ENCODE measurements around the gene TMUB2. TPM values are rescaled to one million over a fixed set of nuclear protein-coding genes. Genes with fewer than 3 reads are reported as not detected.

TMUB2 gene
- total and polyA plus RNA-seq, 2 of the 13 experiments (the other 11 are each of a cell fraction or from before 2014, with no cell fraction given) = 26.9 to 50.8 TPM

DNA sequence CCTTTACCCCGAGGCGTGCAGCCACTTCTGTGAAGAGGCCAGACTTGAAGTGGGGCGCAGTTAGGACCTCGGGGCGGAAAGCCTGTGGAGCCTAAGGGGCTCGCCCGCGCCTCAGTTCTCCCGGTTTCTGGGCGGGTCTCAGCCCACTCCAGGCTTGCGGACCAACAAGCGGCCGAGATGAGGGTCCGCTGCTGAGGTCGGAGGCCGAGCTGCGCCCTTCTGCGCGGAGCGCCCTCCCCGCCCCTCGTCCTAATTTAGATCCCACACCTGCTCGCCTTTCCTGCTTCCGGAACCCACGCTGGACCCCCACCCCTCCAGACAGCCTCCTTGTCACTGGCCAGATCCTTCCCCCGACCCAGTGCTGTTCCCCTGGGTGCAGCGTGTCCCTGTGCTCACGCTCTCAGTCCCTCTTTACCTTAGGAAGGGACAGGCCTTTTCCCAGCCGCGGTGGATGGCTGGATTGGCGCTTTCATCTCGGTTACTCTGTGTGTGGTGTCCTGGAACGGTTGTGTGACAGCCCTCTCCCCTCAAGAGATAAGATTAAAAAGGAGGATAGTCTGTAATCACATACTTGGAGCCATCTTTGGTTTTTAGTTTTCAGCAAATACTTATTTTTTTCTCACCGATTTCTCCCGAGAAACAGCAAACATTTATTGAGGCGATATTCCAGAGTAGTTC lies 13.8 kb downstream of the TMUB2 start (continued):
- TF ChIP-seq, protein P1, sequence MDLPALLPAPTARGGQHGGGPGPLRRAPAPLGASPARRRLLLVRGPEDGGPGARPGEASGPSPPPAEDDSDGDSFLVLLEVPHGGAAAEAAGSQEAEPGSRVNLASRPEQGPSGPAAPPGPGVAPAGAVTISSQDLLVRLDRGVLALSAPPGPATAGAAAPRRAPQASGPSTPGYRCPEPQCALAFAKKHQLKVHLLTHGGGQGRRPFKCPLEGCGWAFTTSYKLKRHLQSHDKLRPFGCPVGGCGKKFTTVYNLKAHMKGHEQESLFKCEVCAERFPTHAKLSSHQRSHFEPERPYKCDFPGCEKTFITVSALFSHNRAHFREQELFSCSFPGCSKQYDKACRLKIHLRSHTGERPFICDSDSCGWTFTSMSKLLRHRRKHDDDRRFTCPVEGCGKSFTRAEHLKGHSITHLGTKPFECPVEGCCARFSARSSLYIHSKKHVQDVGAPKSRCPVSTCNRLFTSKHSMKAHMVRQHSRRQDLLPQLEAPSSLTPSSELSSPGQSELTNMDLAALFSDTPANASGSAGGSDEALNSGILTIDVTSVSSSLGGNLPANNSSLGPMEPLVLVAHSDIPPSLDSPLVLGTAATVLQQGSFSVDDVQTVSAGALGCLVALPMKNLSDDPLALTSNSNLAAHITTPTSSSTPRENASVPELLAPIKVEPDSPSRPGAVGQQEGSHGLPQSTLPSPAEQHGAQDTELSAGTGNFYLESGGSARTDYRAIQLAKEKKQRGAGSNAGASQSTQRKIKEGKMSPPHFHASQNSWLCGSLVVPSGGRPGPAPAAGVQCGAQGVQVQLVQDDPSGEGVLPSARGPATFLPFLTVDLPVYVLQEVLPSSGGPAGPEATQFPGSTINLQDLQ (CRISPR knock-in tag; IDR thresholded peaks at IDR 0.05) = no peak
- TF ChIP-seq TEAD3 (CRISPR knock-in tag; optimal IDR thresholded peaks at IDR 0.05; ENCODE audit: borderline replicate concordance) (no peak), KDM5B (CRISPR knock-in tag; IDR thresholded peaks at IDR 0.05; ENCODE audit: borderline replicate concordance) (peak; percentile 96), SMAD1 (CRISPR knock-in tag; IDR thresholded peaks at IDR 0.05; ENCODE audit: borderline replicate concordance, low read depth) (no peak), ERF (CRISPR knock-in tag; IDR thresholded peaks at IDR 0.05) (no peak; the same call in 1 of the 2 replicates), JUN (CRISPR knock-in tag; IDR thresholded peaks at IDR 0.05) (0 out of 2 replicates have a peak, but pooled peaks have one; percentile 22), LCORL (IDR thresholded peaks at IDR 0.05) (no peak), LCORL (CRISPR knock-in tag; IDR thresholded peaks at IDR 0.05) (peak; percentile 79), HOXA3 (CRISPR knock-in tag; IDR thresholded peaks at IDR 0.05) (peak; percentile 68), KLF16 (CRISPR knock-in tag; IDR thresholded peaks at IDR 0.05) (peak in 1 of 2 experiments; percentile 73; a peak in 1 of 4 replicates), MEIS1 (CRISPR knock-in tag; IDR thresholded peaks at IDR 0.05; ENCODE audit: borderline replicate concordance) (peak; percentile 61; the same call in 1 of the 2 replicates), ZNF232 (CRISPR knock-in tag; IDR thresholded peaks at IDR 0.05; ENCODE audit: borderline replicate concordance) (0 out of 2 replicates have a peak, but pooled peaks have one; percentile 15), PAF1 (CRISPR knock-in tag; IDR thresholded peaks at IDR 0.05) (no peak)
- TF ChIP-seq, protein P2, sequence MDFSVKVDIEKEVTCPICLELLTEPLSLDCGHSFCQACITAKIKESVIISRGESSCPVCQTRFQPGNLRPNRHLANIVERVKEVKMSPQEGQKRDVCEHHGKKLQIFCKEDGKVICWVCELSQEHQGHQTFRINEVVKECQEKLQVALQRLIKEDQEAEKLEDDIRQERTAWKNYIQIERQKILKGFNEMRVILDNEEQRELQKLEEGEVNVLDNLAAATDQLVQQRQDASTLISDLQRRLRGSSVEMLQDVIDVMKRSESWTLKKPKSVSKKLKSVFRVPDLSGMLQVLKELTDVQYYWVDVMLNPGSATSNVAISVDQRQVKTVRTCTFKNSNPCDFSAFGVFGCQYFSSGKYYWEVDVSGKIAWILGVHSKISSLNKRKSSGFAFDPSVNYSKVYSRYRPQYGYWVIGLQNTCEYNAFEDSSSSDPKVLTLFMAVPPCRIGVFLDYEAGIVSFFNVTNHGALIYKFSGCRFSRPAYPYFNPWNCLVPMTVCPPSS (IDR thresholded peaks at IDR 0.05) = no peak
- TF ChIP-seq, protein P3, sequence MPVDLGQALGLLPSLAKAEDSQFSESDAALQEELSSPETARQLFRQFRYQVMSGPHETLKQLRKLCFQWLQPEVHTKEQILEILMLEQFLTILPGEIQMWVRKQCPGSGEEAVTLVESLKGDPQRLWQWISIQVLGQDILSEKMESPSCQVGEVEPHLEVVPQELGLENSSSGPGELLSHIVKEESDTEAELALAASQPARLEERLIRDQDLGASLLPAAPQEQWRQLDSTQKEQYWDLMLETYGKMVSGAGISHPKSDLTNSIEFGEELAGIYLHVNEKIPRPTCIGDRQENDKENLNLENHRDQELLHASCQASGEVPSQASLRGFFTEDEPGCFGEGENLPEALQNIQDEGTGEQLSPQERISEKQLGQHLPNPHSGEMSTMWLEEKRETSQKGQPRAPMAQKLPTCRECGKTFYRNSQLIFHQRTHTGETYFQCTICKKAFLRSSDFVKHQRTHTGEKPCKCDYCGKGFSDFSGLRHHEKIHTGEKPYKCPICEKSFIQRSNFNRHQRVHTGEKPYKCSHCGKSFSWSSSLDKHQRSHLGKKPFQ (CRISPR knock-in tag; IDR thresholded peaks at IDR 0.05; ENCODE audit: insufficient replicate concordance) = peak; percentile 53
- TF ChIP-seq, protein P4, sequence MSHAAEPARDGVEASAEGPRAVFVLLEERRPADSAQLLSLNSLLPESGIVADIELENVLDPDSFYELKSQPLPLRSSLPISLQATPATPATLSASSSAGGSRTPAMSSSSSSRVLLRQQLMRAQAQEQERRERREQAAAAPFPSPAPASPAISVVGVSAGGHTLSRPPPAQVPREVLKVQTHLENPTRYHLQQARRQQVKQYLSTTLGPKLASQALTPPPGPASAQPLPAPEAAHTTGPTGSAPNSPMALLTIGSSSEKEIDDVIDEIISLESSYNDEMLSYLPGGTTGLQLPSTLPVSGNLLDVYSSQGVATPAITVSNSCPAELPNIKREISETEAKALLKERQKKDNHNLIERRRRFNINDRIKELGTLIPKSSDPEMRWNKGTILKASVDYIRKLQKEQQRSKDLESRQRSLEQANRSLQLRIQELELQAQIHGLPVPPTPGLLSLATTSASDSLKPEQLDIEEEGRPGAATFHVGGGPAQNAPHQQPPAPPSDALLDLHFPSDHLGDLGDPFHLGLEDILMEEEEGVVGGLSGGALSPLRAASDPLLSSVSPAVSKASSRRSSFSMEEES (CRISPR knock-in tag; IDR thresholded peaks at IDR 0.05) = no peak

Data from HepG2 (cell line).